Activated B cell treated with CpG ODN at 0.5 μM for 24 hours (primary cell): ENCODE measurements around the gene RAB26. TPM values are rescaled to one million over a fixed set of nuclear protein-coding genes. Genes with fewer than 3 reads are reported as not detected.

Experiments used
- ATAC-seq: fragments of 200-7000 bp; cut with Tn5 transposase; one replicate; pipeline ENCODE4 v1.10.0; 2021; ENCODE audit warnings: low read depth, mild to moderate bottlenecking, moderate library complexity
- CTCF ChIA-PET: fragments of 350-600 bp; sonication (Branson Sonifier 250); formaldehyde crosslinking; loops from one replicate; lab custom pipeline; 2021; ENCODE audit warnings: antibody characterized with exemption; lab: Charles Lee
- POLR2A ChIA-PET: fragments of 350-600 bp; sonication (Branson Sonifier 250); formaldehyde crosslinking; loops from one replicate; lab custom pipeline; 2021; ENCODE audit warnings: antibody characterized with exemption; lab: Charles Lee
- DNase-seq: peaks from one replicate; pipeline ENCODE4 v3.0.0; 2022
- H3K27ac Mint-ChIP-seq: one replicate; pipeline ENCODE4 v1.8.0; 2020; ENCODE audit warnings: mixed read lengths
- H3K27me3 Mint-ChIP-seq: one replicate; pipeline ENCODE4 v1.8.0; 2021; ENCODE audit warnings: mixed read lengths
- H3K36me3 Mint-ChIP-seq: one replicate; pipeline ENCODE4 v1.8.0; 2021; ENCODE audit warnings: low read depth, mixed read lengths
- H3K4me1 Mint-ChIP-seq: one replicate; pipeline ENCODE4 v1.8.0; 2021; ENCODE audit warnings: mixed read lengths
- H3K4me3 Mint-ChIP-seq: one replicate; pipeline ENCODE4 v1.8.0; 2020; ENCODE audit warnings: mild to moderate bottlenecking, mixed read lengths
- H3K9me3 Mint-ChIP-seq: one replicate; pipeline ENCODE4 v1.8.0; 2020; ENCODE audit warnings: mixed read lengths
- CTCF ChIP-seq: fragments of 200-600 bp; IDR thresholded peaks from one replicate; pipeline ENCODE4 v1.8.0; 2022; ENCODE audit warnings: antibody characterized with exemption, mild to moderate bottlenecking
- intact Hi-C: fragments of 100-400 bp; cut with micrococcal nuclease; formaldehyde crosslinking; loops from one replicate; pipeline ENCODE4 v1.15.1; 2024
- total RNA-seq: library from RNA; stranded (reverse); gene quantifications from 2 replicates; pipeline ENCODE4 v1.2.3, GENCODE V29; 2022

The RAB26 gene
- total RNA-seq, 1 donor from 2014 or later, result not detected

DNA sequence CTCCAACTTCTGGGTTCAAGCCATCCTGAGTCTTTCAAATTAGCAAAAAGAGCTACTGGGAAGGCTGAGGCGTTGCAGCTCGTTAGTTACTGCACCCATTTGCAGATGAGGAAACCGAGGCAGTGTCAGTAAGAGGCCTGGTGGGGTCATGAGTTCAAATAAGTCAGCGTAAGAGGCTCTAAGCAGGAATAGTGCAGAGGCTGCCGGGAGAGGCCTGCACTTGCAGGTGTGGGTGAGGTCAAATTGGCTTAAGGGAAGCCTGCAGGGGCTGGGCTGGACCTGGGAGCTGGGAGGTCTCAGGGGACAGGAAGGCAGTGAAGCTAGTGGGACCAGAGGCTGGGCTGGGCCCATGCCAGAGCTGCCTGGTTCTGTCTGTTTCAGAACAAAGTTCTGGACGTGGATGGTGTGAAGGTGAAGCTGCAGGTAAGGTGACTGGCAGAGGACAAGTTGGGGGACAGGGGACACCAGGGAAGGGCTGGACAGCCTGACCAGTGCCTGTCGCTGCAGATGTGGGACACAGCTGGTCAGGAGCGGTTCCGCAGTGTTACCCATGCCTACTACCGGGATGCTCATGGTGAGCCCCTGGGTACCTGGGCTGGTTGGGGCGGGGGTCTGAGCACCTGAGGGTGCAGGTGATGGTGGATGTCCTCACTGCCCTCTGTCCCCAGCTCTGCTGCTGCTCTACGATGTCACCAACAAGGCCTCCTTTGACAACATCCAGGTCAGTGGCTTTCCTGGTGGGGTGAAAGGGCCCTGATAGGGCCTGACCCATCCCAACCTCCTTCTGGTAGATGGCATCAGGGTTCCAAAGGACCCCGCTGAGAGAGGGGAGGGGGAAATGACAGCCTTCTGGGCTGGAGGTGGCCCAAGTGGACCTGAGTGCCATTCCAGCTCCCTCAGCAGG, 3.0 kb downstream of the RAB26 start:
- TF ChIP-seq CTCF, result no peak
- Mint-ChIP-seq H3K36me3 (peaks cover 44% of the 10 kb centered on the region), H3K27me3 (no peaks in the 10 kb centered on the region), H3K4me1 (peaks cover 56% of the 10 kb centered on the region), H3K27ac (peak overlapping the region; percentile 14), H3K4me3 (peak overlapping the region; percentile 35), H3K9me3 (no peaks in the 10 kb centered on the region)
- POLR2A ChIA-PET, result interaction anchor here (0.5 to 6.0 kb wide), 10 partner anchors 11 to 854 kb away, joined by 3 to 61 read pairs (median 8); partner anchors contain the start of genes ECI1 and RPS2
- CTCF ChIA-PET, result interaction anchor here (1.1 to 5.4 kb wide), 2 partner anchors 11 to 148 kb away, joined by 3 to 28 read pairs; no protein-coding TSS in a partner anchor
- intact Hi-C loops, result loop anchor here (2.0 kb wide), 2 partner anchors 15 to 289 kb away; no protein-coding TSS in a partner anchor
- ATAC-seq (no peak), DNase-seq (no peak)

- Mint-ChIP-seq H3K27ac (peak overlapping the region; percentile 66), H3K36me3 (peaks cover 46% of the 10 kb centered on the region), H3K9me3 (no peaks in the 10 kb centered on the region), H3K4me3 (peak overlapping the region; percentile 93), H3K27me3 (no peaks in the 10 kb centered on the region), H3K4me1 (peaks cover 70% of the 10 kb centered on the region)
- TF ChIP-seq CTCF, result no peak
- ChIA-PET POLR2A (interaction anchor here (0.6 to 6.0 kb wide), 15 partner anchors 12 to 204 kb away, joined by 5 to 62 read pairs (median 11); partner anchors contain the start of genes ECI1, MLST8, NDUFB10 and RPS2), CTCF (interaction anchor here (1.1 to 5.4 kb wide), 4 partner anchors 12 to 149 kb away, joined by 3 to 28 read pairs (median 10); no protein-coding TSS in a partner anchor)
- no peak for ATAC-seq
- intact Hi-C loops, result loop anchor here (1.0 to 2.0 kb wide), 4 partner anchors 16 to 290 kb away; partner anchors contain the start of gene ECI1
- no peak for DNase-seq
These were observed 4.5 kb downstream of the RAB26 start for GRCh38 chr16:2152695-2153506.

DNA sequence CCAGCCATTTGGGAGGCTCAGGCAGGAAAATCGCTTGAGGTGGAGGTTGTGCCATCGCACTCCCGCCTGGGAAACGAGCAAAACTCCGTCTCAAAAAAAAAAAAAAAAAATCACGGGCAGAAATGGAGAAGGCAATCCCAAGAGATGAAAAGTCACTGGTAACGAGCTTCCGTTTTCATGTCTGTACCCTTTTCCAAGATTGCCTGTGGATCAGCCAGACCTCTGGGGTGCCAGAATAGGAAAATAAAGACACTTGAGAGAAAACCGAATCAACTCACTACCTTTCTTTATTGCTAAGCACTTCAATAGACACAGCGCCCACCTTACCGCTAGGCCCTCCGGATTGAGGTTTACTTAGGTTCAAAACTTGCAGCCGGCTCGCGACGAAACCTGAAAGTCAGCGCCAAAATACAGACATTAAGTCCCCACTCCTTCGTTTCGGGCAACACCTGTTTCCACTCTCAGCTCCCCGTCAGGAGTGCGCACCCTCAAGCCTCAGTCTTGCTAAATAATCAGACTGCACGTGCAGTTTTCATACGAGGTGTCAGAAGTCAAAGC, 6.2 kb downstream of the RAB26 start:
- TF ChIP-seq CTCF, result no peak
- intact Hi-C loops, result no loop called here
- peak overlapping the region; percentile 93 for H3K4me3 Mint-ChIP-seq
- DNase-seq (no peak), ATAC-seq (no peak)
- ChIA-PET POLR2A (interaction anchor here (0.5 to 6.0 kb wide), 71 partner anchors 9 to 1784 kb away, joined by 3 to 62 read pairs (median 7); partner anchors contain the start of genes ABCA3, AMDHD2, CASKIN1 and CEMP1), CTCF (interaction anchor here (0.8 to 5.4 kb wide), 7 partner anchors 8 to 151 kb away, joined by 3 to 28 read pairs (median 4); partner anchors contain the start of genes ECI1 and PKD1)
- no peaks in the 10 kb centered on the region for H3K27me3 Mint-ChIP-seq
- H3K9me3 Mint-ChIP-seq, result no peaks in the 10 kb centered on the region
- peak overlapping the region; percentile 77 for H3K27ac Mint-ChIP-seq
- peaks cover 46% of the 10 kb centered on the region for H3K36me3 Mint-ChIP-seq
- peaks cover 78% of the 10 kb centered on the region for H3K4me1 Mint-ChIP-seq

DNA sequence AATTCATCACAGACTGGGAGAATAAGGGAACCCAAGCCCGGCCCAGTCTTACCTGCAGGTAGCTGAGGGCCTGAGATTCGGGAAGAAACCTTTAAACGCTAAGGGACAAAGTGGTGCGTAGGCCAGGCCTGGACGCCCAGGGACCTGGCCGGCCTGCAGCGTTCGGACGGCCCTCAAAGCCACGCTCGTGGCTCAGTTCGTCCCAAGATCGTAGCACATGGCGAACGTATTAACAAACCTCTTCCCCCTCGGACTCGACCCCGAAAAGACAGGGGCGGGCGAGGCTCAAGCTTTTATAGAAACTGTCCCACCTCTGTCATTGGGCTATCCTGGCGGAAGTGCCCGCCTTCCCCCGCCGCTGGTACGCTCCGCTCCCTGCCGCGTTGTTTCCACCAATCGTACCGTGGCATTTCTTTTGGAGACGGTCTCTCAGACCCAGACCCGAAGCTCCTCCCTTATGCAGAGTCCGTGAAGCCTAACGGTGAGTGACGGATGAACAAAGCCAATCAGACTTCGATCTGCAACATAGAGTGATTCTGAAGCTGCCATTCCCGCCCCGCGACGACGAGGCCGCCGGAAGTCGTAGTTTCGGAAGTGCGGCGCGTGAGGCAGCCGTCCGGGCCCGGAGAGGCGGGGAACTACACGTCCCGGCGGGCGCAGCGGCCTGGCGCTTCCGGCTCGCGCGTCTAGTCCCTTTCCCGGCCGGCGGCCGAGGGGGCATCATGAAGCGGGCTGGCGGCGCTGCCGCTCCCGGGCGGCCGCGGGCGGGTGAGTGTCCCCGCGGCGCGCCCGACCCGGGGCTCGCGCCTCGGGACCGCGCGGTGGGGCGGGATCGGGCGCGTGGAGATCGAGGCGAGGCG, 6.9 kb downstream of the RAB26 start, which contains the start of gene TRAF7:
Gene TRAF7 (plus strand): TSS at position 692 of the 860 bp plus-strand sequence. CDS start 8,139 bp downstream, outside the sequence.
- Mint-ChIP-seq H3K36me3 (peaks cover 46% of the 10 kb centered on the region), H3K9me3 (no peaks in the 10 kb centered on the region), H3K4me1 (peaks cover 77% of the 10 kb centered on the region), H3K27ac (peak within 1 kb of the TSS; percentile 83), H3K27me3 (no peaks in the 10 kb centered on the region), H3K4me3 (peak within 1 kb of the TSS; percentile 95)
- CTCF ChIA-PET, result interaction anchor here (0.8 to 5.4 kb wide), 7 partner anchors 9 to 151 kb away, joined by 3 to 28 read pairs (median 4); partner anchors contain the start of genes ECI1 and PKD1
- ATAC-seq (peak; percentile 92), DNase-seq (peak; percentile 91)
- no peak for TF ChIP-seq CTCF
- POLR2A ChIA-PET, result interaction anchor here (0.5 to 6.0 kb wide), 92 partner anchors 8 to 1785 kb away, joined by 3 to 62 read pairs (median 6); partner anchors contain the start of genes ABCA3, AMDHD2, CASKIN1 and CEMP1
- intact Hi-C loops, result no loop called here
